Right atrium auricular region (tissue), 2 donors: ENCODE results near the gene SPATA19. TPM values are rescaled to one million over a fixed set of nuclear protein-coding genes. Genes with fewer than 3 reads are reported as not detected.

Source experiments
- DNase-seq: peaks from one replicate; pipeline ENCODE4 v3.0.0-alpha.2; 2019; ENCODE audit warnings: low spot score
- H3K27ac ChIP-seq, 2 donors: fragments of 200-600 bp; sonication (generic); 1 replicate in 1 of 2; 2 replicates in 1 of 2; pipeline ENCODE4 v1.5.1; 2016 to 2019
- H3K27me3 ChIP-seq, 2 donors: fragments of 200-600 bp; sonication (generic); one replicate each; pipeline versions ENCODE4 v1.5.1 to v1.6.0; 2017 to 2019
- H3K36me3 ChIP-seq: fragments of 200-600 bp; sonication (generic); one replicate; pipeline ENCODE4 v1.5.1; 2016
- H3K4me1 ChIP-seq, 2 donors: fragments of 200-600 bp; sonication (generic); one replicate each; pipeline versions ENCODE4 v1.5.1 to v1.6.0; 2017 to 2019
- H3K4me3 ChIP-seq, 2 donors: fragments of 200-600 bp; sonication (generic); 1 replicate in 1 of 2; 2 replicates in 1 of 2; pipeline ENCODE4 v1.5.1; 2017 to 2019; ENCODE audit warnings: mild to moderate bottlenecking in 1 of 2, moderate library complexity in 1 of 2
- H3K9me3 ChIP-seq, 2 donors: fragments of 200-600 bp; sonication (generic); one replicate each; pipeline ENCODE4 v1.5.1; 2019
- total RNA-seq, 2 donors: library from RNA; depleted of rRNA; stranded (reverse); fragments of >200 nt; gene quantifications; one replicate each; pipeline ENCODE4 v1.1.0, GENCODE V29; 2016
- TF ChIP-seq, protein P1 (sequence below), 2 donors: fragments of 200-600 bp; sonication (generic); IDR thresholded peaks; one replicate each; pipeline ENCODE4 v1.5.1; 2019; ENCODE audit warnings: antibody characterized with exemption in 2 of 2

Gene SPATA19
- total RNA-seq, 2 donors from 2014 or later = not detected

DNA sequence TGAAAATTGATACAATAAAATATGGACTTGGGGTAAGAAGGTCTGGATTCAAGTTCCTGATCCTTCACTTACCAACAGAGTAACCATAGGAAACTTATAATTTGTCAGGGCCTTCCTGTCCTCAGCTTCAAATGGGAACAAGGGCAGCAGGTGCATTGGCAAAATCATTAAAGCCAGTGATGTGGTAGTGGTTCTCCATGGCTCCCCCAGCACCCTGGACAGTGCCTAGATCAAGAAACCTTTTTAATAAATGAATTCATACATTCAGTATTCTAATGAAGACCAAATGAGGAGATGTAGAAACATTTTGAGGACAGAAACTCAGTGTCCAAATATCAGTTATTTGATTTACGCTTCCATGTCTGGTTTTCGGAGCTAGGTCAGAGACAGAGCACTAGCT lies 51.1 kb downstream of the SPATA19 start:
- Histone ChIP-seq H3K4me3 (no peak overlapping the region), H3K4me1 (no peaks in the 10 kb centered on the region), H3K36me3 (no peaks in the 10 kb centered on the region), H3K9me3 (peaks cover 0 to 13% of the 10 kb centered on the region in 2 donors), H3K27ac (no peak overlapping the region), H3K27me3 (no peaks in the 10 kb centered on the region)
- TF ChIP-seq, protein P1, sequence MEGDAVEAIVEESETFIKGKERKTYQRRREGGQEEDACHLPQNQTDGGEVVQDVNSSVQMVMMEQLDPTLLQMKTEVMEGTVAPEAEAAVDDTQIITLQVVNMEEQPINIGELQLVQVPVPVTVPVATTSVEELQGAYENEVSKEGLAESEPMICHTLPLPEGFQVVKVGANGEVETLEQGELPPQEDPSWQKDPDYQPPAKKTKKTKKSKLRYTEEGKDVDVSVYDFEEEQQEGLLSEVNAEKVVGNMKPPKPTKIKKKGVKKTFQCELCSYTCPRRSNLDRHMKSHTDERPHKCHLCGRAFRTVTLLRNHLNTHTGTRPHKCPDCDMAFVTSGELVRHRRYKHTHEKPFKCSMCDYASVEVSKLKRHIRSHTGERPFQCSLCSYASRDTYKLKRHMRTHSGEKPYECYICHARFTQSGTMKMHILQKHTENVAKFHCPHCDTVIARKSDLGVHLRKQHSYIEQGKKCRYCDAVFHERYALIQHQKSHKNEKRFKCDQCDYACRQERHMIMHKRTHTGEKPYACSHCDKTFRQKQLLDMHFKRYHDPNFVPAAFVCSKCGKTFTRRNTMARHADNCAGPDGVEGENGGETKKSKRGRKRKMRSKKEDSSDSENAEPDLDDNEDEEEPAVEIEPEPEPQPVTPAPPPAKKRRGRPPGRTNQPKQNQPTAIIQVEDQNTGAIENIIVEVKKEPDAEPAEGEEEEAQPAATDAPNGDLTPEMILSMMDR (IDR thresholded peaks at IDR 0.05) = no peak
- DNase-seq = no peak

DNA sequence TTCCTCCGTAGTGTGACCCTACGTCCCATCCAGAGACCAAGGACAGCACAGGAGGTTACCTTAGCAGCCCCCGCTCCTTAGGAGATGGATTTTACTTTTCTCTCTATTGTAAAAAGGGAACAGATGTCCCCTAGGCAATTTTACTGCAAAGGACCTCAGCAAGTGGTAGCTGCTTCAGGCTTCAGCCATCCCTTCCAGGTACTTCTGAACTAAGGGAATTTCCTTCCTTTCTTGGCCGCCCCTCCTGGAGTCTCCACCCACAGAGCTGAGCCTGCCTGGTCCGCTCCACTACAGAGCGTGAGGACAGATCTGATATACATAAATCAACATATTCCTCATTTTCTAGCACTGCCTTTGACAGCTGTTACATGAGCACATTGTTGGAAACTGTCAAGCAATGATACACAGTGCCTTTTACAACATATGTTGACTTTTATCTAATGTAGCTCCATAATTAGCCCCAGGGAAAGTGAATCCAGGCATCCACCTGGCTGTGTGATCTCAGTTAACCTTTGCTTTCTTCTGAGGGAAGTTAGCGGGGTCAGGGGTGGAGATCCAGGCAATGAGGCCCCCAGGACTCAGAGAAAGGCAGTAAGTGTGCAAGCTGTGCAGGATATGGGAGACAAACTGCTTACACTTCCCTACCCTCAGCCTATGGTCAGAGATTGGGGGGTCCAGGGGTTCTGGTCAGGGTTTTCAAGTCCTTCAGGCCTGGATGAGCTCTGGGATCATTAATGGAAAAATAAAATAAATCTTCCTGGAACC lies 51.9 kb downstream of the SPATA19 start:
- no peak overlapping the region for H3K4me3 ChIP-seq
- peaks cover 0 to 13% of the 10 kb centered on the region in 2 donors for H3K9me3 ChIP-seq
- no peak for DNase-seq
- H3K36me3 ChIP-seq = no peaks in the 10 kb centered on the region
- no peaks in the 10 kb centered on the region for H3K4me1 ChIP-seq
- TF ChIP-seq, protein P1 (IDR thresholded peaks at IDR 0.05) = no peak
- H3K27me3 ChIP-seq = no peaks in the 10 kb centered on the region
- no peak overlapping the region for H3K27ac ChIP-seq

DNA sequence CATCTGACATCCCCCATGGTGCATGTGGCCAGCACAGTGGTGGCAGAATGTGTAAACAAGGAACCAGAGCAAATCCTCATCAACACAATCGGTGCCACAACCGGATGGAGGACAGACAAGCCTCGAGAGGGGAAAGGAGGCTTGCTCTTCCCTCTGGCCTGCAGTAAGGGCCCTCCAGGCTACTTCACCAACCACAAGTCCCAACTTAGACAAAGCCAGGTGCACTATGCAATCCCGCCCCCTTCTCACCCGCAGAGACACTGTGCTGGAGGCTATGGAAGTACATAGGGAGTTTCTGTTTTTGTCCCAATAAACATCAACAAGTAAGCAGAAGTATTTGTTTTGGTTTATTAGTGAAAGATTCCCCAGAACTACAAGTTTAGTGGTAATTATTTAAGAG lies 54.3 kb downstream of the SPATA19 start:
- DNase-seq = no peak
- peaks cover 0 to 13% of the 10 kb centered on the region in 2 donors for H3K9me3 ChIP-seq
- TF ChIP-seq, protein P1 (IDR thresholded peaks at IDR 0.05) = no peak
- no peak overlapping the region for H3K4me3 ChIP-seq
- no peak overlapping the region for H3K27ac ChIP-seq
- no peaks in the 10 kb centered on the region for H3K36me3 ChIP-seq
- H3K27me3 ChIP-seq = no peaks in the 10 kb centered on the region
- no peaks in the 10 kb centered on the region for H3K4me1 ChIP-seq

Other genes with a start within 250 kb of the SPATA19 start
- 10 to 100 TPM; 17.2 to 32.1 TPM for gene IGSF9B, start 111.5 kb upstream of the SPATA19 start, total RNA-seq
- gene JAM3, start 223.6 kb upstream of the SPATA19 start, total RNA-seq = 10 to 100 TPM; 28.5 to 38.1 TPM